ENCODE data around the gene PTTG1IP.

Gene PTTG1IP

DNA sequence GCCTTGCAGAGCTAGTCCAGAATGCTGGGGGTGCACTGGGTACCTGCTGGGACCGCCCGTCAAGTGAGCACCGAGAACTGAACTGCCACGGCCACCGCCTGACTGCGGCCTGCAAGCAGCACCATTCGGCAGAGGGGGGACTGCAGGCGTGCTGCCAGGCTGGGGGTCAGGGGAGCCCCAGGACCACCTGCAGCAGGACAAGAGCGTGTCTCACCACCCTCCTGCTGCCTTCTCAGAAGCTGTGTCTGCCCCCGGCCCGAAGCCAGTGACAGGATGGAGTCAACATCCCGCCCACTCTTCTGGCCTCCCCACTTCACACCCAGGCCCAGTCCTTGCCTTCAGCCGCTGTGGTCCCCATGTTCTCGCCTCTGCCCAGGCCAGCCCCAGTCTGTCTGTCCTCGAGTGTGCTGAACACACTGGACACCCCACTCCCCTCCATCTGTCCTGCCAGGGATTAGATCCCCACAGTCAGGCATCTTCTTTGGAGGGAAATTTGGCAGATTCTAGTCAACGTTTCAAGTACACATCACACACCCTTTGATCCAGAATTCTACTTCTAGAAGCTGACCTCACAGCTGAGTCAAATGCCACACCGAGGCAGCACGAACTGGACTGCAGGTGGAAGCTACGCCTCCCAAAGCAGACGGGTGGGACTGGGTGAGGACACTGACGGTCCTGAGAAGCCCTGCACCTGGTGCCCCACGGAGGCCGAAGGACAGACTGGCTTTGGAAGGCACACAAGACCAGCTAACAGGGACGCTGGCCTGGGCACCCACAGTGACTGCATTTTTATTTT is 26.0 kb downstream of the PTTG1IP start:
- no peak for DNase-seq (ENCODE audit: low read depth)
- TF ChIP-seq, protein P1, sequence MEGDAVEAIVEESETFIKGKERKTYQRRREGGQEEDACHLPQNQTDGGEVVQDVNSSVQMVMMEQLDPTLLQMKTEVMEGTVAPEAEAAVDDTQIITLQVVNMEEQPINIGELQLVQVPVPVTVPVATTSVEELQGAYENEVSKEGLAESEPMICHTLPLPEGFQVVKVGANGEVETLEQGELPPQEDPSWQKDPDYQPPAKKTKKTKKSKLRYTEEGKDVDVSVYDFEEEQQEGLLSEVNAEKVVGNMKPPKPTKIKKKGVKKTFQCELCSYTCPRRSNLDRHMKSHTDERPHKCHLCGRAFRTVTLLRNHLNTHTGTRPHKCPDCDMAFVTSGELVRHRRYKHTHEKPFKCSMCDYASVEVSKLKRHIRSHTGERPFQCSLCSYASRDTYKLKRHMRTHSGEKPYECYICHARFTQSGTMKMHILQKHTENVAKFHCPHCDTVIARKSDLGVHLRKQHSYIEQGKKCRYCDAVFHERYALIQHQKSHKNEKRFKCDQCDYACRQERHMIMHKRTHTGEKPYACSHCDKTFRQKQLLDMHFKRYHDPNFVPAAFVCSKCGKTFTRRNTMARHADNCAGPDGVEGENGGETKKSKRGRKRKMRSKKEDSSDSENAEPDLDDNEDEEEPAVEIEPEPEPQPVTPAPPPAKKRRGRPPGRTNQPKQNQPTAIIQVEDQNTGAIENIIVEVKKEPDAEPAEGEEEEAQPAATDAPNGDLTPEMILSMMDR (conservative IDR thresholded peaks at IDR 0.05; ENCODE audit: control insufficient read depth, insufficient read depth, low read depth, low read length), result no peak
- no peak overlapping the region for H3K4me3 ChIP-seq (ENCODE audit: control insufficient read depth, low read depth, low read length)

DNA sequence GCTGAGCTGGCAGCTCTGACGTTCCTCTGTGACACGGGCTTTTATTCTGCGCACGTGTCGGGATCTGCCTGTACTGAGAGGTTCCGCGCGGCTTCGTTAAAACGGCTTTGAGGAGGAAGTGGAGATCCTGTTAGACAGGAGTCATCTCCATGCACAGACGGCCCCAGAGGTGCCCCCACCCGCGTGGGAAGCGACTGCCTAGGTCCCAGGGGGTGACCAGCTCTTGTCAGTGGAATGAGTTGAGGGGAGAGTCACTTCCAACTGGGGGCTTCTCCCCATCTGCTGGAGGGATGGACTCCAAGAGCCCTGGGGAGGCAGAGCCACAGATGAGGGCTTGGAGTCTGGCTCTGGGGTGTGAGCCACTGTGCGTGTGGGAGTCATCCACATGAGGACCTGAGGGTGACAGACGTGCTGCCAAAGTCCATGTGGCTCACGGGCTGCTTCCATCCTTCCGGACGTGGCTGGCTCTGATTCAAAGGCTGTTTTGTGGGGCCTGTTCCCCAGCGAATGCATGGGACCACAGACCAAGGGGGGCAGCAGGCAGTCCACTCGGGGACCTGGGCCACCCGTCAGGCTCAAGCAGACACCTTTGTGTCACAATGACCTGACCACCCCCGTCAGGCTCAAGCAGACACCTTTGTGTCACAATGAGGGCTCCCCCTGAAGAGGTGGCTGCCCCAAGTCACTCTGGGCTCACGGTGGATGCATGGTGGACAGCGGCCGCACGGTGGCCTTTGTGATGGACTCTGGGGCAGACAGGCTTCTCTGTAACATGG is 26.8 kb downstream of the PTTG1IP start:
- DNase-seq (ENCODE audit: low read depth), result peak; percentile 72
- H3K4me3 ChIP-seq (ENCODE audit: control insufficient read depth, low read depth, low read length), result no peak overlapping the region

DNA sequence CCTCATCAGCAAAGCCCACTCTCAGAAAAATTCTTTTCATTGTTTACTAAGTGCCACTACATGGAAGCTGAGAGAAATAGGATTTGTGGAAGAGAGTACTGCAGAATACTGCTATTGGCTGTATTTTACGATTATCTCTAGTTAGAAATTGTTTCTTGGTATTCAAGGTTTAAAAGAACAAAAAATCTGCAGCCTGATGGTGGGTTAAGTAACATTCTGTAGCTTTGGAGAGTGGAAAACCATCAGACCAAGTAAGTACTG is 27.3 kb downstream of the PTTG1IP start:
- peak overlapping the region; percentile 29 for H3K4me3 ChIP-seq (ENCODE audit: control insufficient read depth, low read depth, low read length)
- TF ChIP-seq, protein P1 (conservative IDR thresholded peaks at IDR 0.05; ENCODE audit: control insufficient read depth, insufficient read depth, low read depth, low read length), result no peak
- no peak for DNase-seq (ENCODE audit: low read depth)

More for the DNA sequence above, 26.8 kb downstream of the PTTG1IP start:
- TF ChIP-seq, protein P1 (conservative IDR thresholded peaks at IDR 0.05; ENCODE audit: control insufficient read depth, insufficient read depth, low read depth, low read length), result no peak

DNA sequence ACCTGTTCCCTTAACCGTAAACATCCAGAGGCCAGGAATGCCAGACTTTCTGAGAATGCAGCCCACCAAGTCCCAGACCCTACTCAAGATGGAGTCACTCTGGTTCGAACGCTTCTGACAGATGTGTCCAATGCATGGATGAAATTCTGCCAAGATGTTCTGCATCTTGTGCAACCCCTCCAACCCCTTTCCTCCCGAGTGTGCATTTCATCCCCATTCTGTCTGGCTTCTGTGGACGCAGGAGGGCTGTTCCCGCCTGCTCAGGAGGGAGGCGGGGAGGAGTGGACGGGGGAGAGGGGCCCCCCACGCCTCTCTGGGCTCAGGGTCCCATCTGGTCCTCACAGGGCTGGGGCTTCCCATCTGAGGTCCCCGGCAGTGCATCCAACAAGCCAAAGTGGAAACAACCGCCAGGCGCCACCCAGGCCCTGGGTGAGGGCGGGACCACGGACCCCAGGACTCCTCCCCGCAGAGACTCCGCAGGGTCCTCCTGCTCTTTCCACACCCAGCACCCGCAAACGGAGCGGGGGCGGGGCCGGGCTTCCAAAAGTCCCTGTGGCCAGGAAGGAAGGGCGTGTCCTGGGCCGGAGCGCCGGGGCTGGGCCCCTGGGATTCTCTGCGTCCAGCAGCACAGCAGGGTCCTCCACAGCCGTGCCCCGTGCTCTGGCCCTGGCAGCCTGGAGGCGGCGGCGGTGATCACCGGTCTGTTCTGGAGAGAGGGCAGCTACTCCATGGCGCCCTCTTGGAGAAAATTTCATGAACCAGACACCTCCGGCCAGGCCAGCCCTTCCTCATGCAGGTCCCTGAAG is 27.9 kb downstream of the PTTG1IP start:
- H3K4me3 ChIP-seq (ENCODE audit: control insufficient read depth, low read depth, low read length), result peak overlapping the region; percentile 29
- peak; percentile 49 for DNase-seq (ENCODE audit: low read depth)
- TF ChIP-seq, protein P1 (conservative IDR thresholded peaks at IDR 0.05; ENCODE audit: control insufficient read depth, insufficient read depth, low read depth, low read length), result peak; percentile 34

DNA sequence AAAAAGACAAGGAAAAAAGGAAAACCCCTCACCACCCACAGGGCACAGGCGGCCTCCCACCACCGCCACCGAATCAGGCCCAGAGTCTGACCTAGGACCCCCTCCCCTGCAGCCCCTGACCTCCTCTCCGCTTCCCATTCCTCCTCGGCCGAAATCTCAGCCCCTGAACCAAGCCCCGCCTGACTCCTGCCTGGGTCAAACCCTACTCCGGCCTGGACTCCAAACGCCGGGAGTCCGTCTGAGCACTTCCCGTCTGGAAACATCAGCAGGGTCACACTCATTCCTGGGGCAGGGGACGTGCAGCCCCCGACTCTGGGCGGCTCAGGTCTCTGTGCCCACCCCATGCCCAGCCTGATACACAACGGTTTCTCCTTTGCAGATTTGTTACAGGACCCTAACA is 29.2 kb downstream of the PTTG1IP start:
- TF ChIP-seq, protein P1 (conservative IDR thresholded peaks at IDR 0.05; ENCODE audit: control insufficient read depth, insufficient read depth, low read depth, low read length), result no peak
- H3K4me3 ChIP-seq (ENCODE audit: control insufficient read depth, low read depth, low read length), result no peak overlapping the region
- DNase-seq (ENCODE audit: low read depth), result no peak

DNA sequence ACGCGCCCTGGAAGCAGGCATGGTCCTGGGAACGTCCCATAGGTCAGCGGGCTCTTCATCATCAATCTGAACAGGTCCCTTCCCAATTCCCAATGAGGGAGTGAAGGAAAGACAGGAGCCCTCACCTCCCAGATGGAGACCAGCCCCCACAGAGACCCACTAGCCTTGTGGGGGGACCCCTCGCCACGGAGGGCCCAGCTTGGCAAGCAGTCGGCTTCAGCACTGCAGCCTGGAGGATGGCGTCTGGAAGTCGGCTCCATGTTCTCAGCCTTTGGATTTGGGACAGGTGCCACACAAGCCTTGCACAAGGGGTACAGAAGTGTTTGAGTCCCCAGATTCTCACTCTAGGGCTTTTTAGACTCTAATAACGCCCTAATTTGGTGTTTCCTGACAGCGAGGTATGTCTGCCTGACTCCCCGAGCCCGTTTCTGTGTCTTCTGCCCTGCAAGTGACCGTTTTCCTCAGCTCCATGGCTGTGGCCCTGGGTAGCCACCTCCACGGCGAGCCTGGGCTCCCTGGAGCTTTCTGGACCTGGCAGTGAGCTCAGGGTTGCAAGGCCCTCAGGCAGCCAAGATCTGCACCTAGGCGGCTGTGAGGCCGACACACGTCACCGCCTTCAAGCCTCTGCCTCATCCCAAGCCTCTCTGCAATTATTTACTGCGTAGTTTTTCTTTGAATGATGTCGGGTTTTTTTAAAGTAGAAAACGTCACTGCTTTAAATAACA is 30.6 kb downstream of the PTTG1IP start:
- no peak for DNase-seq (ENCODE audit: low read depth)
- TF ChIP-seq, protein P1 (conservative IDR thresholded peaks at IDR 0.05; ENCODE audit: control insufficient read depth, insufficient read depth, low read depth, low read length), result no peak
- H3K4me3 ChIP-seq (ENCODE audit: control insufficient read depth, low read depth, low read length), result no peak overlapping the region

Data from fibroblast of mammary gland (primary cell).